Measurements from ENCODE around the gene WASF1. TPM values are rescaled to one million over a fixed set of nuclear protein-coding genes. Genes with fewer than 3 reads are reported as not detected.
"Not testable (repeated sequence)": the region's sequence is repeated elsewhere in the genome, so short reads cannot be mapped to it uniquely, and the experiment has no call there.

The WASF1 gene
- total RNA-seq, 1 donor from 2014 or later = 2.3 TPM

- no peaks in the 10 kb centered on the region for H3K36me3 Mint-ChIP-seq (ENCODE audit: low read depth)
- no peak overlapping the region for H3K4me3 Mint-ChIP-seq
- intact Hi-C loops (cut with micrococcal nuclease) = no loop called here
- peaks cover 2% of the 10 kb centered on the region for H3K27me3 Mint-ChIP-seq (ENCODE audit: insufficient read depth)
- DNase-seq (ENCODE audit: low spot score) = no peak
- no peaks in the 10 kb centered on the region for H3K4me1 Mint-ChIP-seq (ENCODE audit: low read depth)
- peaks cover 7% of the 10 kb centered on the region for H3K9me3 Mint-ChIP-seq
- H3K27ac Mint-ChIP-seq = no peak overlapping the region
Measured at GRCh38 chr6:110140650-110141049, 38.8 kb downstream of the WASF1 start.

DNA sequence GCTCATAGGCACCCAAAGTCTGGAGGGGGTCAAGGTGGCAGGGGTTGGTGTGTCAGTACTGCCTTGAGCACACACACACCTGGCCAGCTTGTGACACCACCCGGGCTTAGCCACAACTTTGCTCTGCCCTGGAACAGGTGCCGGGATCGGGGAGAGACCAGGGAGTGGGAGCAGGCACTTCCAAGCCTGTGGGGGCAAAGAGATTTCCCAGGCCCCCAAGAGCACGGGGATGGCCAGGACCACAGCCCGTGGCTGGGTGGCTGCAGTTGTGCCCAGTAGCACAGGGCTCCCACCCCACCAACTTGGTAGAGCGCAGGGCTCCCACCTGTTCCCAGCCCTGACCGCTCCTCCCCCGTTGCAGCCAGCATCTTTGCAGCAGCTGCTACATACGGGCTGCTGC lies 40.4 kb downstream of the WASF1 start:
- Mint-ChIP-seq H3K36me3 (ENCODE audit: low read depth) (no peaks in the 10 kb centered on the region), H3K4me1 (ENCODE audit: low read depth) (no peaks in the 10 kb centered on the region), H3K4me3 (no peak overlapping the region), H3K9me3 (peaks cover 7% of the 10 kb centered on the region), H3K27me3 (ENCODE audit: insufficient read depth) (peaks cover 5% of the 10 kb centered on the region), H3K27ac (no peak overlapping the region)
- DNase-seq (ENCODE audit: low spot score) = no peak
- intact Hi-C loops (cut with micrococcal nuclease) = no loop called here

GRCh38 chr6:110137924-110138887 lies 41.3 kb downstream of the WASF1 start:
- intact Hi-C loops (cut with micrococcal nuclease) = no loop called here
- Mint-ChIP-seq H3K4me3 (no peak overlapping the region), H3K36me3 (ENCODE audit: low read depth) (no peaks in the 10 kb centered on the region), H3K27ac (no peak overlapping the region), H3K4me1 (ENCODE audit: low read depth) (no peaks in the 10 kb centered on the region), H3K27me3 (ENCODE audit: insufficient read depth) (peaks cover 5% of the 10 kb centered on the region), H3K9me3 (peaks cover 9% of the 10 kb centered on the region)
- no peak for DNase-seq (ENCODE audit: low spot score)

DNA sequence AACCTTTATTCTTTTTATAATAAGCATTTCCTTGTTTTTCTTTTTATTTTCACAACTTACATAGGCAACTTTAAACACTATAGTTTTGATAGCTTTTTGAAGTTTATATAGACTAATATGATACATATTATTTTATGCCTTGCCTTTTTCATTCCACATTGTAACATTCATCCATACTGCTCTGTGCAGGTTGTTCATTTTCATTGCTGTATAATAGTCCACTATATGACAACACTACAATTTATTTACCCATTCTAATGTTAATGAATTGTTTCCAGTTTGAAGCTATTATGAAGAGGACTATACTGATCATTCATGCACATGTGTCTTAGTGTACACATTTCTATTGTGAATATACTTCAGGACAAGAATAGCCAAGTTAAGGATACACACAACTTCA lies 49.1 kb downstream of the WASF1 start:
- H3K9me3 Mint-ChIP-seq = peaks cover 3% of the 10 kb centered on the region
- H3K4me3 Mint-ChIP-seq = no peak overlapping the region
- peaks cover 4% of the 10 kb centered on the region for H3K27me3 Mint-ChIP-seq (ENCODE audit: insufficient read depth)
- no peaks in the 10 kb centered on the region for H3K4me1 Mint-ChIP-seq (ENCODE audit: low read depth)
- H3K36me3 Mint-ChIP-seq (ENCODE audit: low read depth) = no peaks in the 10 kb centered on the region
- intact Hi-C loops (cut with micrococcal nuclease) = no loop called here
- DNase-seq (ENCODE audit: low spot score) = no peak
- no peak overlapping the region for H3K27ac Mint-ChIP-seq

DNA sequence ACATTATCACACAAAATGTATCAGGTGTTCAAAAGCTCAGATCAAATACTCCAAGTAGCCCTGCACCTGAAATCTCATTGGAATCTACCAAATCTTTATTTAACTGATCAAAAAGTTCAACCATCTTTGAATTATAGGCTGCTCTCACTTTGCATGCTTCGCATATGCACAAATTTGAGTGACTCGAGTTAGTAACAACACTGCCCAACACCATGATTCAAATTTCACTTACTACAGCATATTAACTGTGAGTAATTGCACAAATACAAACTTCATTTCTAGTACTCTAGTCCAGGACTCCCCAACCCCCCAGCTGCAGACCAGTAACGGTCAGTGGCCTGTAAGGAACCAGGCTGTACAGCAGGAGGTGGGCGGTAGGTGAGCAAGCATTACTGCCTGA lies 51.1 kb downstream of the WASF1 start:
- Mint-ChIP-seq H3K4me3 (no peak overlapping the region), H3K4me1 (ENCODE audit: low read depth) (no peaks in the 10 kb centered on the region), H3K27me3 (ENCODE audit: insufficient read depth) (peaks cover 1% of the 10 kb centered on the region), H3K36me3 (ENCODE audit: low read depth) (no peaks in the 10 kb centered on the region), H3K27ac (no peak overlapping the region), H3K9me3 (peaks cover 3% of the 10 kb centered on the region)
- intact Hi-C loops (cut with micrococcal nuclease) = no loop called here
- DNase-seq (ENCODE audit: low spot score) = no peak

- DNase-seq (ENCODE audit: low spot score) = no peak
- H3K4me1 Mint-ChIP-seq (ENCODE audit: low read depth) = no peaks in the 10 kb centered on the region
- no peaks in the 10 kb centered on the region for H3K36me3 Mint-ChIP-seq (ENCODE audit: low read depth)
- H3K27me3 Mint-ChIP-seq (ENCODE audit: insufficient read depth) = no peaks in the 10 kb centered on the region
- H3K9me3 Mint-ChIP-seq = no peaks in the 10 kb centered on the region
- intact Hi-C loops (cut with micrococcal nuclease) = no loop called here
- no peak overlapping the region for H3K4me3 Mint-ChIP-seq
- H3K27ac Mint-ChIP-seq = no peak overlapping the region
Measured at GRCh38 chr6:110125361-110125760, 54.1 kb downstream of the WASF1 start.

DNA sequence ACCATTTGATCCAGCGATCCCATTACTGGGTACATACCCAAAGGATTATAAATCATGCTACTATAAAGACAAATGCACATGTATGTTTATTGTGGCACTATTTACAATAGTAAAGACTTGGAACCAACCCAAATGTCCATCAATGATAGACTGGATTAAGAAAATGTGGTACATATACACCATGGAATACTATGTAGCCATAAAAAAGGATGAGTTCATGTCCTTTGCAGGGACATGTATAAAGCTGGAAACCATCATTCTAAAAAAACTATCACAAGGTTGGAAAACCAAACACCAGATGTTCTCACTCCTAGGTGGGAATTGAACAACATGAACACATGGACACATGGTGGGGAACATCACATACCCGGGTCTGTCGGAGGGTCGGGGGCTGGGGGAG lies 57.8 kb downstream of the WASF1 start:
- H3K27me3 Mint-ChIP-seq (ENCODE audit: insufficient read depth); H3K4me1 Mint-ChIP-seq (ENCODE audit: low read depth); H3K36me3 Mint-ChIP-seq (ENCODE audit: low read depth); H3K4me3 Mint-ChIP-seq; DNase-seq (ENCODE audit: low spot score); intact Hi-C loops (cut with micrococcal nuclease); H3K27ac Mint-ChIP-seq; H3K9me3 Mint-ChIP-seq: not testable (repeated sequence)

GRCh38 chr6:110116258-110116657 lies 63.2 kb downstream of the WASF1 start:
- intact Hi-C loops (cut with micrococcal nuclease) = no loop called here
- Mint-ChIP-seq H3K27me3 (ENCODE audit: insufficient read depth) (peaks cover 6% of the 10 kb centered on the region), H3K27ac (no peak overlapping the region), H3K4me3 (no peak overlapping the region), H3K4me1 (ENCODE audit: low read depth) (peaks cover 6% of the 10 kb centered on the region), H3K36me3 (ENCODE audit: low read depth) (no peaks in the 10 kb centered on the region), H3K9me3 (peaks cover 4% of the 10 kb centered on the region)
- DNase-seq (ENCODE audit: low spot score) = no peak

DNA sequence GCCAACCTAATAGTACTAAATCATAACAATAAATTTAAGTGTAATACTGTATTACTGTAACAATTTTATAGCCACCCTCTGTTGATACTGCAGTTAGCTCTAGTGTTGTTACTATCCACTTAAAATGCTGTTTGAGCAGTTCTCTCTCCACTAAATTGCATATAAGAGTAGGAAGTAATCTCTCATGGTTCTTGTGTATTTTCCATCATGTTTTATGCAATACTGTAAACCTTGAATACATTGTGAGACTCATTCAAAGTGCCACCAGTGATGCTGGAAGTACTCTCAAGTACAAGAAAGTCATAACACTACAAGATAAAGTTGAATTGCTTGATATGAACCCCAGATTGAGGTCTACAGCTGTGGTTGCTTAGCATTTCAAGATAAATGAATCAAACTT lies 65.5 kb downstream of the WASF1 start:
- Mint-ChIP-seq H3K4me1 (ENCODE audit: low read depth) (peaks cover 6% of the 10 kb centered on the region), H3K36me3 (ENCODE audit: low read depth) (no peaks in the 10 kb centered on the region), H3K4me3 (no peak overlapping the region), H3K27ac (no peak overlapping the region), H3K9me3 (peaks cover 4% of the 10 kb centered on the region), H3K27me3 (ENCODE audit: insufficient read depth) (peaks cover 6% of the 10 kb centered on the region)
- DNase-seq (ENCODE audit: low spot score) = no peak
- intact Hi-C loops (cut with micrococcal nuclease) = no loop called here

GRCh38 chr6:110105296-110105695 lies 74.2 kb downstream of the WASF1 start:
- H3K27me3 Mint-ChIP-seq (ENCODE audit: insufficient read depth) = no peaks in the 10 kb centered on the region

DNA sequence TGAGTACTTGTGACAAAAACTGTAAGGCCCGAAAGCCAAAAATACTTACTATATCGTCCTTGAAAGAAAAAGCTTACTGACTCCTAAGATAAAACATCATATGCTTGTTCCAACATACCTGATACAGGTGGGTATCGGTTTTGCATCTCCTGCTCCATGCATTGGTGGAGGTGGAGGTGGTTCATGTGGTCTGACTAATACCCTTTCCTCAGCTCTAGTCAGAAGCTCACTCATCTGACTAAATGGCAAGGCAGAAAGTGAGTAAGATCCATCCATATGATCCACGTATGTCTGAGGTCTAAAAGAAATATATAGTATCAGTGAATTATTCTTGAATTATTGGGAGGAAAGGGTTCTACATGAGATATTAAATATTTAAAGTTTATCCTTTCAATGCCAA lies 76.2 kb downstream of the WASF1 start:
- H3K27ac Mint-ChIP-seq = no peak overlapping the region
- intact Hi-C loops (cut with micrococcal nuclease) = no loop called here
- no peaks in the 10 kb centered on the region for H3K36me3 Mint-ChIP-seq (ENCODE audit: low read depth)
- peaks cover 2% of the 10 kb centered on the region for H3K27me3 Mint-ChIP-seq (ENCODE audit: insufficient read depth)
- H3K9me3 Mint-ChIP-seq = no peaks in the 10 kb centered on the region
- H3K4me3 Mint-ChIP-seq = no peak overlapping the region
- DNase-seq (ENCODE audit: low spot score) = no peak
- no peaks in the 10 kb centered on the region for H3K4me1 Mint-ChIP-seq (ENCODE audit: low read depth)

More at GRCh38 chr6:110105296-110105695, 74.2 kb downstream of the WASF1 start:
- no peak overlapping the region for H3K4me3 Mint-ChIP-seq
- no peak overlapping the region for H3K27ac Mint-ChIP-seq
- H3K9me3 Mint-ChIP-seq = no peaks in the 10 kb centered on the region
- H3K36me3 Mint-ChIP-seq (ENCODE audit: low read depth) = no peaks in the 10 kb centered on the region
- no peaks in the 10 kb centered on the region for H3K4me1 Mint-ChIP-seq (ENCODE audit: low read depth)
- intact Hi-C loops (cut with micrococcal nuclease) = no loop called here
- no peak for DNase-seq (ENCODE audit: low spot score)

DNA sequence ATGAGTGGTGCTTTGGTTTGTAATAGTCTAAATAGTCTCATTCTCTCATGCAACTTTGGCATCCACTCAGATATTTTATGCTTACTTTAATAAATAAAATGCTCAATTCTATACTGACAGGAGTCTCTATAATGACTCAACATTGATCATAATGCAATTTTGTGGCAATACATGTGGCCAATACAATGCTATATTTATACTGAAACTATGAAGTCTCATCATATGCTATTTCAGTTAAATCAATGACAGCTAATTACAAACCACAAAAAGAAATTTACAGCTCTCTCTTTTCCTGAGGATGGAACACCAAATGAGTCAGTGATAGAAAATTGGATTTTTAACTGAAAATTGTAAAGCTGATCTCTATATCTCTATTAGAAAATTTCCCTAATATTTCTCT lies 77.1 kb downstream of the WASF1 start:
- intact Hi-C loops (cut with micrococcal nuclease) = no loop called here
- Mint-ChIP-seq H3K36me3 (ENCODE audit: low read depth) (no peaks in the 10 kb centered on the region), H3K4me3 (no peak overlapping the region), H3K4me1 (ENCODE audit: low read depth) (no peaks in the 10 kb centered on the region), H3K27me3 (ENCODE audit: insufficient read depth) (peaks cover 2% of the 10 kb centered on the region), H3K27ac (no peak overlapping the region), H3K9me3 (no peaks in the 10 kb centered on the region)
- DNase-seq (ENCODE audit: low spot score) = no peak

- intact Hi-C loops (cut with micrococcal nuclease) = no loop called here
- Mint-ChIP-seq H3K27me3 (ENCODE audit: insufficient read depth) (peaks cover 2% of the 10 kb centered on the region), H3K4me3 (no peak overlapping the region), H3K36me3 (ENCODE audit: low read depth) (no peaks in the 10 kb centered on the region), H3K4me1 (ENCODE audit: low read depth) (no peaks in the 10 kb centered on the region), H3K9me3 (no peaks in the 10 kb centered on the region), H3K27ac (no peak overlapping the region)
- DNase-seq (ENCODE audit: low spot score) = no peak
Measured at GRCh38 chr6:110101885-110102284, 77.6 kb downstream of the WASF1 start.

Measured in activated T-helper 1 cell treated with anti-CD3 and anti-CD28 coated beads, Interleukin-12 subunit alpha, Interleukin-12 subunit beta, Interleukin-2, Interleukin-4 antibody, amounts not matched to agents 30 ng/mL and 10 ng/mL and 1 ng/mL, durations not matched to agents 14 hours and 24 hours and 36 hours (primary cell).